Measurements from ENCODE around the gene PRKG1.

DNA sequence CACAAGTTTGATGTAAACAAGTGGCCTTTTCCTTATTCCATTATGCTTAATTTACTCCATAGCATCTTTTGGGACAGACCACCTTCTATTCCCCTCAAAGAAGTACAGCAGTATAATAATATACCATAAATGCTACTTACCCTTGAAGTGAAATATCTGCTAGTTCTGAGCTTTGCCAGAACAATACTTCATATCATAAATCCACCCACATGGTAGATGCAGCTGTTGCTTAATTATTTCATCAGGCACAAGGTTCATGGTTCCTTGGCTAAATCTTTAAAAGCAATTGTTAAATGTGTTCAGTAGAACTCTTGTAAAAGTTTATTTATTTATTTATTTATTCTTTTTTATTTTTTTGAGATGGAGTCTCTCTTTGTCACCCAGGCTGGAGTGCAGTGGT is 592.2 kb downstream of the PRKG1 start:
- no peak for TF ChIP-seq EZH2 (IDR thresholded peaks at IDR 0.05; ENCODE audit: borderline replicate concordance, insufficient read depth, low read depth, low read length, poor library complexity, severe bottlenecking)
- no peak for TF ChIP-seq CTCF (IDR thresholded peaks at IDR 0.05)

Measured in B cell (primary cell).